CD4-positive, alpha-beta T cell treated with Interleukin-4 for 1 hour (primary cell): ENCODE data around the gene NTSR2.

Experiments used
- DNase-seq, 2 donors: peaks; one replicate each; pipeline ENCODE4 v3.0.0-alpha.2; 2020 to 2022

The NTSR2 gene

DNA sequence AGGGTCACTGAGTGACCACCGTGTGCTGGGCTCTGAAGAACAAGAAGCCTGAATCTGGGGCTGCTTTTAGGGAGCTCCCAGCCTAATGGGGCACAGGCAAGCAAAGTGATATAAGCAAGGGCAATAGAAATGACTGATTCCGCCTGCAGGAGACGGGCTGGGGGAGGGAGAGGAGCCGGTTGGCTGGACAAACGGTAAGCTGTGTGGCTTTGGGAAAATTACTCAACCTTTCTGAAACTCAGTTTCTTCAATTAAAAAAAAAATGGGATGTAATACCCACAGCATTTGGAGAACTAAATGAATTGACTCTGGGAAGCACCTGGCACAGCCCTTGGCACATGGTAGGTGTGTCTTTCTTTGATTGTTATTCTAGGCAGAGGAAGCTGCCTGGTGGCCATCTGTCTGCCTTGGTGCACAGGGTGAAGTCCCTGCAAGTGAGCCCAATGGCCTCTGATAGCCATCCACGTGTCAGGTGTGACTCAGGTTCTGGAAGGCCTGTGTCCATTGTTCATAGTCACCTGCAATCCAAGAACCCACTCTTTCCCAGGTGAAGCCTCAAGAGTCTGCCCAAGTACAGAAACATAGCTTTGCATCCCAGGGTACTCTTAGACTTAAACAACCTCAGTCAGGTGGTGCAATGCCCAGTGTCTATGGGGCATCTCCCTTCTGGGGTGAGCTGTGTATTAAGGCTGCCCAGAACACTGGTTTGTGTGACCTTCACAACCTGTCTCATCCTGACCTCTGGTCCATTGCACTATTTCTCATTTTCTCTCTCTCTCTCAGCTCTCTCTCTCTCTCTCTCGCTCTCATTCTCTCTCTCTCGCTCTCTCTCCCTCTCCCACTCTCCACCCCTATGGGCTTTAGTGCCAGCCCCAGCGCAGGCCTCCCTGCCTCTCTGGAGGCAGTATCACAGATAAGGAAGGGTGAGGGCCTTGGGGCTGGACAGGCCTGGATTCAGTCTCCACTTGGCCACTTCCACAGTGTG, 30.0 kb upstream of the NTSR2 start:
- no peak for DNase-seq

GRCh38 chr2:11698009-11698922, 28.3 kb upstream of the NTSR2 start:
- DNase-seq: no peak

- peak in 1 of 2 donors; percentile 21 for DNase-seq
Observed at GRCh38 chr2:11697103-11697871, 27.3 kb upstream of the NTSR2 start.

DNA sequence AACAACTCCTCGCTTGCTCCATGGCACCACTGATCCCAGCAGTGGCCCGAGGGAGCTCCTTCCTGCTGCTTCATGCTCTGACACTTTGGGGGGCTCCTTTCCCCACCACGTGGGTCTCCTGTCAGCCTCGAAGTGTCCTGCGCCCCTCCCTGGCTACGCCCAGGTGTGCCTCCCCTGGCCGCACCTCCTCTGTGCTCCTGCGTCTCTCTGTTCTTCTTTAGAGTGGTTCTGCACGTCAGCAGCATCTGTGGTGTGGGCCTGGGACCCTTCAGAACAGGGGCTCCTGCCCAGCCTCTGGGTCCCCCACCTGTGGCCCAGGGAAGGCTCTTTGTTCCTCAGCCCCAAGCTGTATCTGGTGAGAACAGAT, 26.7 kb upstream of the NTSR2 start:
- no peak for DNase-seq

- DNase-seq: no peak
Observed at GRCh38 chr2:11695576-11695975, 25.6 kb upstream of the NTSR2 start.

DNA sequence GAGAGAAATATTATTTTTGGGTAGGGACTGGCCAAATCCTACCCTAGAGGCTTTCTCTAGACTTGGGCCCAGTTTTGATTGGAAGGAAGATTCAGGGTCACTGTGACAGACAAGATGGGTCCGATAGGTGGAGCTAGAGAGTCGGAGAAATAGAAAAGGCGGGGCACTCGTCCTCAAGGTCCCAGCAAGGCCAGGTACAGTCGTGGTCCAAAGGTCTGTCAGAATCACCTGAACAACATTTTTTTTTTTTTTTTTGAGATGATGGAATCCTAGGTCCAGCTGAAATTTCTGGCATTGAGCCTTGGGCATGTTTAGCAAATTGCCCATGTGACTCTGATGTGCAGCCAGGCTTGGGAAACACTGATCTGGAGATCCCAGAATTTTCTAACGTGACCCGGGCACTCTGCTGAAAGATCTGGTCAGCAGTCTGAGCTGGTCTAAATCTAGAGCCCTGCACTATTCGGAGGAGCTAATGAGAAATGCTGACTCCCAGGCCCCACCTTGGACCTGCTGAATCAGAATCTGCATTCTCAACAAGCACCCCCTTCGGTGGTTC, 23.0 kb upstream of the NTSR2 start:
- peak; percentile 70 to 79 for DNase-seq

- DNase-seq: no peak
Observed at GRCh38 chr2:11691076-11691660, 21.2 kb upstream of the NTSR2 start.

DNA sequence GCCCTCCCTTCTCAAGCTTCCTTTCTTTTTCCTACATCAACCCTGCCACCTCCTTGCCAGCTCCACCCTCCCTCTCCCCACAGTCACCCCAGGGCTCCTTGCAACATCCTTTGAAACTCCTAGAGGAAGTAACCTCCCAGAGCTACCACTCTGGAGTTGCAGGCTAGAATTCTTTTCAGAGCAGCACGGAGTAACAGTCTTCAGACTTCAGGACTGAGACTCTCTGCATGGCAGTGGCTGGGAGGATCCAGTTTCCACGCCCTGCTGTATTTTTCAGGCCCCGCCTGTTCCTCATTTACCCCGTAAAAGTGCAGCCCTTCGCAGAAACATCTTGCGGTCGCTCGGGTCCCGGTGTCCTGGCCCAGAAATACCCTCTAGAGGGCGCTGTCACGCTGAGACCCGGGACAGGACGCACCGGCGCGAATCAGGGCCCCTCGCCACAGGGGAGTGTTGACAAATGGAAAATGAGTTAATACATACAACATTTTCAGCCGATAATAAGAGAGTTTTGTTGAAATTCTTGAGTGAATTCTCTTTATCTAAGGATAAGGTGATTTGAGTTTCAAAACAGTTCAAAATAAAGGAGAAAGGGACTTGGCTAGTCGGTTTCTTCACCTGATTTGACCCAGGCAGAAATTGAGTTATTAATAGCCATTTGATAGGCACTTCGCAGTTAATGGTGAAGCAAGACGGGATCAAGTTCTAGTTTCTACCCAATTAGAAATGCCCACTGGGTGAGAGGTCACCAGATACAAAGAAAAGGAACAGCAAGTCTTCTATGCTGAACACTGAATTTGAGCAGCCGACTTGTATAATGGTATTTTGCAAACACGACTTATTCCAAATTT, 18.5 kb upstream of the NTSR2 start:
- DNase-seq: peak; percentile 82 to 83

GRCh38 chr2:11687736-11688135, 17.7 kb upstream of the NTSR2 start:
- DNase-seq: no peak

GRCh38 chr2:11685906-11686470, 16.0 kb upstream of the NTSR2 start:
- DNase-seq: no peak

- DNase-seq: no peak
Observed at GRCh38 chr2:11684894-11685460, 15.0 kb upstream of the NTSR2 start.

DNA sequence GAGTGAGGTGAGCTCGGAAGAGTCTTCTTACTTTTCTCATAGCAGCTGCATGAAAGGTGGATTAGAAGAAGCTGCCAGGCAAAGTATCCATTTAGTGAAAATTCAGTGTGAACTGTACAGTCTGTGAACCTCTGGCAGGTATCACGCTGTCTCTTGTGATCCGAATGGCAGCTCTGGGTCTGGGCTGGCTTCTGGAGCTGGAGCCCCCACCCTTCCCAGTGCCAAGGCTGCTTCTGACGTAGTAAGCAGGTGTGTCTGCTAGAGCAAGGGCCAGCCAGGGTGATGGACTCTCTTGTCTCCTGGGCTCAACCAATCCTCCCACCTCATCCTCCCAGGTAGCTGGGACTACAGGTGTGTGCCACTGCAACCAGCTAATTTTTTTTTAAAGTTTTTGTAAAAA, 14.0 kb upstream of the NTSR2 start:
- DNase-seq: no peak

GRCh38 chr2:11683476-11683875, 13.5 kb upstream of the NTSR2 start:
- DNase-seq: no peak

GRCh38 chr2:11682590-11682915, 12.6 kb upstream of the NTSR2 start:
- DNase-seq: no peak

DNA sequence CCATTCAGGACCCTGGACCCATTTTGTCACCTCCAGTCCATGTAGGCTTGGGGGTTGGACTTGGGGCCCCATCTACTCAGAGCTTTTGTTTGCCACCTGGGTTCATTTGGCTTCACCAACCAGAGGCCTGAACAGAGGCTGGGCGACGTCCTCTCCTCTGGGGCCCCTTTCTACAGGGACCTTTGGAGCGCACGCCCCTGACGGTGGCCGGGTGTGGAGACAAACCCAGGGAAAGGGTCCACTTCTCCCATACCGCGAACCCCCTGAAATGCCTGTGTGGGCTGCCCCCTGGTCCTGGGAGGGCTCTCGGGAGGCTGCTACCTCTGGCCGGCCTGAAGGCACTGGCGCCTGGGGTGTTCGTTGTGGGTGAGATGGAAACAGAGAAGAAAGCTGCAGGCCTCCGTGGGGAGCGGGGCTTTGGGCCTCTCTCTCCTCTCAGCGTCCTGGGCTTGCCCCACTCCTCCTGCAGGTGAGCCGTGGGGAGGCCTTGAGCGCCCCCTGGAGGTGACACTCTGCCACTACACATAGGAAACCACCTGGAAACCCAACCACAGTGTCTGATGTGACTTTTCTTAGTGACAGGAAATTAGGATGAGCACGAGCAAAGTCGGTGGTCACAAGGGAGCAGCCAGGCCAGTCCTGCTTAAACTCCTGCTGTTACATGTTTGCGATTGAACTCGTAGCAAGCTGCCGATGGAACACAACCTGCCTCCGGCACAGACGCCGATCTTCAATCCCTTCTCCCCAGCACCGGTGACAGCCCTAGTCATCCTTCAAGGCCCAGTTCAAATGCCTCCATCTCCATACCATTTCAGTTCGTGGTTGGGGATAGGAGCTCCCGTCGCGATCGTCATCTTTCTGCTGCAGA, 12.0 kb upstream of the NTSR2 start:
- DNase-seq: peak; percentile 38 to 52

GRCh38 chr2:11680901-11681721, 11.1 kb upstream of the NTSR2 start:
- no peak for DNase-seq

DNA sequence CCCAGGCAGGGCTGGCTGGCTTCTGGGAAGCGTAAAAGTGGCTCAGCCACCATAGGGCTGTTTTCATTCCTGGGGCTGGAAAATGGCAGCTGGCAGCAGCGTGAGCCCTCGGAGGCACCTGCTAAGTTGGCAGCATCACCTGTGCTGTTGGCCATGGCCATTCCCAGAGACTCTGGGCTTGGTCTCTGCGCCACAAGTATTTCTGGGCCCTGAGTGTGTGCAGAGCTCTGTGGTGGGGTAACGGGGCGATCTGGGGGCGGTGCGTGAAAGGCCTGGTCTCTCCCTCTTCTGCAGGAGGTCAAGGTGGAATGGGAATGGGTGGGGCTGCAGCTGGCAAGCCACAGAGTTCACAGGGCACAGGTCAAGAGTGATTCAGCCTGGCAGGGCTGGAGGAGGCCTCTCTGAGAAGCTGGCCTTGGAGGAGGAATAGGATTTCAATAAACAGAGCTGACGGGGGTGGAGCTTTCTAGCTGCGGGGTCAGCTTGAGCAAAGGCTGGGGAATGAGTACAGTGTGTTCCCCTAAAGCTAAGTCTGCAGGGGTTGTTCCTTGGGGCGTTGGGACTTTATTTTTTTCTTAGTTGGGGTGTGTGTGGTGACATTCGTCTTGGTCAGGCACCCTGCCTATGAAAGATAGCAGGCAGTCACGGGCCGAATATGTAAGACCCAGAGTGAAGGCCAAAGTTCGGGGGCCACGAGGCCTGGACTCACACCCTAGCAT, 10.3 kb upstream of the NTSR2 start:
- no peak for DNase-seq
